RWPE2 (cell line): ENCODE results near the gene RRM2.

Source experiments
- ATAC-seq: fragments of 200-7000 bp; cut with Tn5 transposase; 3 replicates; pipeline ENCODE4 v1.9.1; 2021; ENCODE audit warnings: low read depth
- DNase-seq: peaks from one replicate; pipeline ENCODE4 v3.0.0-alpha.2; 2020; ENCODE audit warnings: low spot score
- H3K27ac ChIP-seq: fragments of 450-650 bp; 2 replicates; pipeline ENCODE4 v1.5.1; 2017; ENCODE audit warnings: mild to moderate bottlenecking; ENCODE audit not compliant: poor library complexity, severe bottlenecking
- H3K27me3 ChIP-seq: fragments of 250-450 bp; sonication (Bioruptor Pico); 2 replicates; pipeline ENCODE4 v1.5.1; 2021; ENCODE audit warnings: mild to moderate bottlenecking, moderate library complexity; ENCODE audit not compliant: insufficient read depth, poor library complexity, severe bottlenecking
- H3K36me3 ChIP-seq: fragments of 250-450 bp; sonication (Bioruptor Pico); 2 replicates; pipeline ENCODE4 v1.5.1; 2020; ENCODE audit warnings: low read depth, mild to moderate bottlenecking, moderate library complexity
- H3K4me1 ChIP-seq: fragments of 250-450 bp; sonication (Bioruptor Pico); 2 replicates; pipeline ENCODE4 v1.5.1; 2021; ENCODE audit warnings: mild to moderate bottlenecking, moderate library complexity; ENCODE audit not compliant: insufficient read depth, poor library complexity, severe bottlenecking
- H3K4me3 ChIP-seq: fragments of 250-450 bp; sonication (Bioruptor Pico); 2 replicates; pipeline ENCODE4 v1.5.1; 2021; ENCODE audit warnings: mild to moderate bottlenecking, moderate library complexity; ENCODE audit not compliant: severe bottlenecking
- H3K9me3 ChIP-seq: fragments of 250-450 bp; sonication (Bioruptor Pico); 2 replicates; pipeline ENCODE4 v1.5.1; 2021; ENCODE audit warnings: mild to moderate bottlenecking, moderate library complexity; ENCODE audit not compliant: severe bottlenecking
- TF ChIP-seq, protein P1 (sequence below): fragments of 450-650 bp; IDR thresholded peaks from one replicate; pipeline ENCODE4 v1.5.1; 2017; ENCODE audit warnings: mild to moderate bottlenecking, moderate library complexity; ENCODE audit not compliant: poor library complexity, severe bottlenecking

Gene RRM2

DNA sequence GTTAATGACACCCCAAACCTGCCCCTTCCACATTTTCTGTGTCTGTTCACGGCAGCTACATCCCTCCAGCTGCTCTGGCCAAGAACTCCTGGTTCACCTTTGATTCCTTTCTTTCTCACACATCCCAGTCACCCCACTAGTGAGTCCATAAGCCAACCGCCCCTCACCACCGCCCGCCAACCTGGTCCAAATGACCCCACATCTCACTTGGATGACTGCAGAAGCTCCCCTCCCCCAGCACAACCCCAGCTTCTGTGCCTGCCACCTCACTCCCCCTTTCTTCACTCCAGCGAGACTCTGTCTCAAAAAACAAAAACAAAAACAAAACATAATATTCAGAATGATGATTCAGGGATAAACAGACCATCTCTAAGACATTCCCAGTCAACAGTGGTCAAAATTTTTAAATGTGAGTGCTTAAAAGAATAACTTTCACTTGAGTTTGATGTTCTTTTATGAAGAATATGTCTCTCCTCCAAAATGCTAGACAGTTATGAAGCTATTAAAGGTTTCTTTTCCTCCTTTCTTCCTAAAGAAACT lies 45.5 kb upstream of the RRM2 start:
- H3K9me3 ChIP-seq: no peaks in the 10 kb centered on the region
- no peak for ATAC-seq
- H3K4me1 ChIP-seq: no peaks in the 10 kb centered on the region
- no peak overlapping the region for H3K4me3 ChIP-seq
- H3K36me3 ChIP-seq: no peaks in the 10 kb centered on the region
- peaks cover 30% of the 10 kb centered on the region for H3K27me3 ChIP-seq
- no peak for DNase-seq
- TF ChIP-seq, protein P1, sequence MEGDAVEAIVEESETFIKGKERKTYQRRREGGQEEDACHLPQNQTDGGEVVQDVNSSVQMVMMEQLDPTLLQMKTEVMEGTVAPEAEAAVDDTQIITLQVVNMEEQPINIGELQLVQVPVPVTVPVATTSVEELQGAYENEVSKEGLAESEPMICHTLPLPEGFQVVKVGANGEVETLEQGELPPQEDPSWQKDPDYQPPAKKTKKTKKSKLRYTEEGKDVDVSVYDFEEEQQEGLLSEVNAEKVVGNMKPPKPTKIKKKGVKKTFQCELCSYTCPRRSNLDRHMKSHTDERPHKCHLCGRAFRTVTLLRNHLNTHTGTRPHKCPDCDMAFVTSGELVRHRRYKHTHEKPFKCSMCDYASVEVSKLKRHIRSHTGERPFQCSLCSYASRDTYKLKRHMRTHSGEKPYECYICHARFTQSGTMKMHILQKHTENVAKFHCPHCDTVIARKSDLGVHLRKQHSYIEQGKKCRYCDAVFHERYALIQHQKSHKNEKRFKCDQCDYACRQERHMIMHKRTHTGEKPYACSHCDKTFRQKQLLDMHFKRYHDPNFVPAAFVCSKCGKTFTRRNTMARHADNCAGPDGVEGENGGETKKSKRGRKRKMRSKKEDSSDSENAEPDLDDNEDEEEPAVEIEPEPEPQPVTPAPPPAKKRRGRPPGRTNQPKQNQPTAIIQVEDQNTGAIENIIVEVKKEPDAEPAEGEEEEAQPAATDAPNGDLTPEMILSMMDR: no peak
- no peak overlapping the region for H3K27ac ChIP-seq

DNA sequence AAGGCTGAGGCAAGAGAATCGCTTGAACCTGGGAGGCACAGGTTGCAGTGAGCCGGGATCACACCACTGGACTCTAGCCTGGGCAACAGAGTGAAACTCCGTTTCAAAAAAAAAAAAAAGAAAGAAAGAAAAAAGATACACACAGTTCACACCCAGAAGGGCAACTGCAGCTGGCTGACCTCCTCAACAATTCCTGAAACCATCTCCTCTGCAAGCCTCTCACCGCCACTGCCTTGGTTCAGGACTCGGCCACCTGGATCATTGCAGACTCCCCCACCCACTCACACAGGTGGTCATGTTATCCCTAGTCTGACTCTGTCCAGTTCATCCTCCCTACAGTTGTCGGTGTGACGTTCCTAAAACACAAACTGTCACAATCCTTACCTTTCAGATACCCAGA lies 44.5 kb upstream of the RRM2 start:
- H3K4me1 ChIP-seq: no peaks in the 10 kb centered on the region
- H3K9me3 ChIP-seq: no peaks in the 10 kb centered on the region
- peaks cover 36% of the 10 kb centered on the region for H3K27me3 ChIP-seq
- H3K27ac ChIP-seq: no peak overlapping the region
- DNase-seq (no peak), ATAC-seq (no peak)
- TF ChIP-seq, protein P1: no peak
- H3K4me3 ChIP-seq: no peak overlapping the region
- H3K36me3 ChIP-seq: no peaks in the 10 kb centered on the region

DNA sequence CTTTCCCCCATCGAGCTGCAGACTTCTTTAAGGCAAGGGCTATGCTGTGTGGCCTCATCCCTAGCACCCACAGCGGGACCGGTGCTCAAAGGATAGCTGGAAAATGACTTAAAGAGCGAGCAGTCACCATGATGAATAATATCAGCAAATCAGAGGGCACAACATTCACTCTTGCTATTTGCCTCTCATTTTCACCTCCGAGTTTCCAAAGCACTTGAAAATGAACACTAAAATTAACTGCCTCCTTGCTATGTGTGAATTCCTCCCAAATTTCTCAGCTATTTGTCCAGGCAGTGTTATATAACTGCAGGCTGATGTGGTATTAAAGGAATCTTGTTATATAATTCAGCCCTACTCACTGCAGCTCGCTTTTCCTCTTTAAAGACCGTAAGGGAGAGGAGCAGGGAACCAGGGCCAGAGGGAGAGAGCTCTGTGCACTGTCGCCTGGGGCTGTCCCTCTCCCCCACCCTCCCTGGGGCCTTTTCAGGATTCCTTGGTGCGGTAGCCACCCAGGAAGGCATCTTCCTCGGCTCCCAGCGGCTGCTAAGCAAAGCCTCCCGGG lies 43.8 kb upstream of the RRM2 start:
- Histone ChIP-seq H3K27ac (no peak overlapping the region), H3K4me1 (no peaks in the 10 kb centered on the region), H3K27me3 (peaks cover 43% of the 10 kb centered on the region), H3K36me3 (no peaks in the 10 kb centered on the region), H3K4me3 (peak overlapping the region; percentile 54), H3K9me3 (no peaks in the 10 kb centered on the region)
- DNase-seq (no peak), ATAC-seq (0 out of 3 replicates have a peak, but pooled peaks have one; percentile 15)
- TF ChIP-seq, protein P1: no peak

DNA sequence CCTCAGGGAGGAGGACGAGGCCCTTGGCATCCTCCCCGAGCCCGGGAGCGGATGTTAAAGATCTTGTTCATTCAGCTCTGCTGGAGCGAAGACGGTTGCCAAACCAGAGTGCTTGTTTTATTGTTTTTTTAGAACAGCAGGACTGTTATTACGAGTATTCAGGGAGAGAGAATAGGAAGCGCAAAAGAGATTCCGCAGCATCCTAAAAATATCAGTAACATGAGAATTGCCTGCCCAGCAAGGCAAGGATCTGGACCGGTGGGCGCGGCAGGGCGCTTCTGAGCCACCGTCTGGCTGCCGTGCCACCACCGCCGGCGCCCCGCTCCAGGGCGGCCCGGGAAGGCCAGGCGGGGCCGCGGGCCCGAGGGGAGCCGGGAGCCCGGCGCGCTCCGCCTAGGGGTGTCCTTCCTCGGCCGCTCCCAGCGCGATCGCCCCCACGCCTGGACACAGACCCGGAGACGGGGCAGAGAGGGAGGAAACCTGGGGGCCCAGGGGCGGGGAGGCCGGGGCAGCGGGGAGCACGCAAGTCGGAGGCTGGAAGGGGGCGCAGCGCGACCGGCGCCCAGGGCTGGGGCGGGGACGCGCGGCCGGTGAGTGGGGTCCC lies 43.2 kb upstream of the RRM2 start:
- Histone ChIP-seq H3K9me3 (no peaks in the 10 kb centered on the region), H3K4me1 (no peaks in the 10 kb centered on the region), H3K4me3 (peak overlapping the region; percentile 54), H3K27ac (no peak overlapping the region), H3K27me3 (peaks cover 49% of the 10 kb centered on the region), H3K36me3 (no peaks in the 10 kb centered on the region)
- DNase-seq (no peak), ATAC-seq (peak; percentile 74)
- TF ChIP-seq, protein P1: no peak
